ENCODE measurements around the gene TMEM184A.

DNA sequence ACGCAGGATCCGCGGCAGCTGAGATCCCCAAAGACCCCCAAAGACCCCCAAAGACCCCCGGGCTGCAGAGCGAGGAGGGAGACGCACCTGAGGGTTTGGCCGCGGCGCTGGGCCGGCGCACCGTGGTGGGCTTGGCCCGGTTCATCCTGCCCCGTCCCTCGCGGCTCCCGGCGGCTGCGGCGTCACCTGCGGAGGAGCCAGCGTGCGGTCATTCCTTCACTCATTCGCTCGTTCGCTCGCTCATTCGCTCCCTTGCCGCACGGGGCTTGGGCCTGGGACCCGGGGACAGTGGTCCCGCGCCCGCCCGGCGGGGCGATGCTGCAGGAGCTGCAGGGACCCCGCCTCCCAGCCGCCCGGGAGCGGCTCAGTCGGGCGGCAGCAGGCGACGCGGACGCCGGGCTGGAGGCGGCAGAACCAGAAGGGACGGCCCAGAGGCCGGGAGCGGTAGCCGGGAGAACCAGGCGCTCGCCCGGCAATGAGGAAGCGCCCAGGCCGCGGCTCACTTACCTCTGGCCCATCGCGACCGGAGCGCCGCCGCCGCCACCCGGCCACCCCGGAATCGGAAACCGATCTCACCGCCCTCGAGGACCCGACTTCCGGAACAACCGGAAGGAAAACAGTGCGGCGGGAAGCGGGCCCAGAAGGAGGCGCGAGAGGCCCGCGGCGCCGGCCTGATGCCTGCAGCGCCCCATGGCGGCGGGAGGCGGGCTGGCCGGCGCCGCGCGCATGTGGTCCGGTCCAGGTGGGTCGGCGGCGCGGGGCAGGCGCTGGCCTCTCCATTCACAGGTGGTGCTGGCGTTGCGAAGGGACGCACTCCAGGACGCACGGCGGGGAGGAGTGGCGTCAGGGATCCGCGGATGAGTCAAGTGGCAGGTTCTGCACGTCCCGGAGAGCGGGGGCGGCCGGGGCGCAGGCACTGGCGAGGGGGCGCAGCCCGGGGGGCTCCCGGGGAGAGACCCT, 51.9 kb downstream of the TMEM184A start, which contains the start of gene INTS1:
- peak in 1 of 2 experiments; percentile 82; a peak in 1 of 3 replicates for TF ChIP-seq EP300 (IDR thresholded peaks at IDR 0.05; ENCODE audit: borderline replicate concordance in 1 of 2, low read depth in 2 of 2, low read length in 2 of 2)
- TF ChIP-seq CHD1 (IDR thresholded peaks at IDR 0.05; ENCODE audit: low read depth, low read length): no peak
- TF ChIP-seq SP1 (IDR thresholded peaks at IDR 0.05; ENCODE audit: low read depth, low read length): no peak
- peak in 2 of 3 experiments; percentile 83 to 99; a peak in 3 of 4 replicates for TF ChIP-seq CTCF (IDR thresholded peaks at IDR 0.05; ENCODE audit: control extremely low read depth in 1 of 3, insufficient read depth in 1 of 3, low read depth in 1 of 3, low read length in 3 of 3)
- TF ChIP-seq NRF1 (IDR thresholded peaks at IDR 0.05; ENCODE audit: low read depth, low read length): no peak
- TF ChIP-seq EZH2 (IDR thresholded peaks at IDR 0.05; ENCODE audit: low read depth, low read length, severe bottlenecking): no peak
- no peak for TF ChIP-seq CHD2 (IDR thresholded peaks at IDR 0.05; ENCODE audit: low read length)
